HepG2 (cell line): ENCODE results near the gene ARHGEF6. TPM values are rescaled to one million over a fixed set of nuclear protein-coding genes. Genes with fewer than 3 reads are reported as not detected.

ENCODE experiments used
- ATAC-seq: fragments of 200-7000 bp; cut with Tn5 transposase; 3 replicates; pipeline ENCODE4 v1.9.1; 2020; ENCODE audit warnings: mild to moderate bottlenecking, moderate library complexity
- BruUV-seq: library from RNA; stranded (reverse); fragments of 400-500 nt; replicated peaks from 2 replicates; lab custom pipeline; 2021; lab: Mats Ljungman, UMichigan
- CTCF ChIA-PET: fragments of 300-600 bp; formaldehyde crosslinking; extraction: SDS; loops from one replicate; lab custom pipeline; 2021; ENCODE audit warnings: low total read pairs, inconsistent platforms, low intra/inter-chr PET ratio; lab: Yijun Ruan, JAX
- POLR2A ChIA-PET: fragments of 350-600 bp; sonication (Branson Sonifier 250); formaldehyde crosslinking; loops from one replicate; lab custom pipeline; 2020; ENCODE audit warnings: antibody characterized with exemption, inconsistent platforms; lab: Yijun Ruan, JAX
- DNase-seq: peaks from one replicate; pipeline ENCODE4 v3.0.0-alpha.2; 2015; ENCODE audit warnings: low spot score
- FAIRE-seq: peaks from 3 replicates; lab custom pipeline; 2011; peaks lifted over from hg19 to GRCh38; lab: Jason Lieb, UNC
- H2AFZ ChIP-seq: one replicate; pipeline ENCODE4 v1.6.1; 2011; ENCODE audit warnings: low read length, inconsistent platforms
- H3K27ac ChIP-seq: fragments of 300-600 bp; 3 replicates; pipeline ENCODE4 v1.8.0; 2011; ENCODE audit warnings: mixed run types, mild to moderate bottlenecking, mixed read lengths, low read length, inconsistent platforms; ENCODE audit not compliant: insufficient read depth; ENCODE audit errors: extremely low read length
- H3K27me3 ChIP-seq, 2 experiments: fragments of 200-600 bp in 1 of 2; 2 replicates in 1 of 2; 3 replicates in 1 of 2; pipeline versions ENCODE4 v1.6.0 to v1.8.0; 2011; ENCODE audit warnings: low read length in 2 of 2, mild to moderate bottlenecking in 2 of 2, moderate library complexity in 2 of 2, inconsistent platforms in 1 of 2; ENCODE audit not compliant: insufficient read depth in 2 of 2, control insufficient read depth in 1 of 2
- H3K36me3 ChIP-seq, 2 experiments: fragments of 200-600 bp in 1 of 2; replicated peaks in 1 of 2; 2 replicates in 1 of 2; 3 replicates in 1 of 2; pipeline versions ENCODE4 v1.5.1 to v1.8.0; 2011; ENCODE audit warnings: low read length in 2 of 2, inconsistent platforms in 1 of 2; ENCODE audit not compliant: insufficient read depth in 2 of 2, control insufficient read depth in 1 of 2
- H3K4me1 ChIP-seq: 2 replicates; pipeline ENCODE4 v1.5.1; 2012; ENCODE audit warnings: low read length, inconsistent platforms; ENCODE audit not compliant: insufficient read depth
- H3K4me2 ChIP-seq: 2 replicates; pipeline ENCODE4 v1.6.0; 2011; ENCODE audit warnings: low read depth, low read length, inconsistent platforms
- H3K4me3 ChIP-seq, 3 experiments: fragments of 200-600 bp in 1 of 3; sonication (generic), shearing (Covaris generic) in 1 of 3; replicated peaks in 1 of 3; 2 replicates each; pipeline ENCODE4 v1.5.1; 2011 to 2016; ENCODE audit warnings: low read length in 3 of 3, inconsistent platforms in 2 of 3, low read depth in 2 of 3, mild to moderate bottlenecking in 2 of 3, control low read depth in 1 of 3, mixed read lengths in 1 of 3; ENCODE audit not compliant: insufficient read depth in 1 of 3
- H3K79me2 ChIP-seq: one replicate; pipeline ENCODE4 v1.6.1; 2011; ENCODE audit warnings: low read length, inconsistent platforms; ENCODE audit not compliant: insufficient read depth
- H3K9ac ChIP-seq: 2 replicates; pipeline ENCODE4 v1.6.0; 2011; ENCODE audit warnings: mild to moderate bottlenecking, low read depth, low read length, inconsistent platforms; ENCODE audit not compliant: insufficient read depth
- H3K9me3 ChIP-seq: 2 replicates; pipeline ENCODE4 v1.5.1; 2012; ENCODE audit warnings: mild to moderate bottlenecking, low read length
- H4K20me1 ChIP-seq: 2 replicates; pipeline ENCODE4 v1.6.0; 2011; ENCODE audit warnings: inconsistent platforms, mild to moderate bottlenecking, low read length, moderate library complexity; ENCODE audit not compliant: insufficient read depth
- GATA4 ChIP-seq: sonication (generic); IDR thresholded peaks from 2 replicates; pipeline ENCODE4 v1.6.1; 2016; ENCODE audit warnings: antibody characterized with exemption, low read depth, borderline replicate concordance
- GZF1 ChIP-seq: sonication (generic); formaldehyde crosslinking; IDR thresholded peaks from 2 replicates; pipeline ENCODE4 v1.5.1; 2020; ENCODE audit warnings: mild to moderate bottlenecking, missing genetic modification reagents
- HDAC6 ChIP-seq: fragments of 200-600 bp; sonication (generic); IDR thresholded peaks from 2 replicates; pipeline ENCODE4 v1.7.0; 2017; ENCODE audit warnings: mild to moderate bottlenecking, antibody characterized with exemption, low read length, low read depth
- KLF12 ChIP-seq: sonication (generic); formaldehyde crosslinking; IDR thresholded peaks from 2 replicates; pipeline ENCODE4 v1.4.0; 2020; ENCODE audit warnings: missing genetic modification reagents, borderline replicate concordance
- MAF1 ChIP-seq: sonication (generic); formaldehyde crosslinking; IDR thresholded peaks from 2 replicates; pipeline ENCODE4 v1.5.0; 2020; ENCODE audit warnings: missing genetic modification reagents, borderline replicate concordance
- MXI1 ChIP-seq: IDR thresholded peaks from 3 replicates; pipeline ENCODE4 v1.6.1; 2012; ENCODE audit warnings: low read depth, low read length, inconsistent platforms, borderline replicate concordance
- MYPOP ChIP-seq: sonication (generic); formaldehyde crosslinking; IDR thresholded peaks from 2 replicates; pipeline ENCODE4 v1.8.1; 2023; ENCODE audit warnings: mild to moderate bottlenecking, moderate library complexity, missing genetic modification reagents
- PREB ChIP-seq: sonication (generic); formaldehyde crosslinking; IDR thresholded peaks from 2 replicates; pipeline ENCODE4 v1.4.0; 2020; ENCODE audit warnings: missing genetic modification reagents
- RFXAP ChIP-seq: sonication (generic); formaldehyde crosslinking; IDR thresholded peaks from 2 replicates; pipeline ENCODE4 v1.4.0; 2020; ENCODE audit warnings: missing genetic modification reagents, borderline replicate concordance
- SUZ12 ChIP-seq: fragments of 150-350 bp; IDR thresholded peaks from 2 replicates; pipeline ENCODE4 v1.6.1; 2014; ENCODE audit warnings: low read depth, low read length
- ZBTB20 ChIP-seq: sonication (generic); formaldehyde crosslinking; IDR thresholded peaks from 2 replicates; pipeline ENCODE4 v1.8.1; 2023; ENCODE audit warnings: missing genetic modification reagents, low read depth, mild to moderate bottlenecking, borderline replicate concordance
- ZNF101 ChIP-seq: sonication (generic); formaldehyde crosslinking; IDR thresholded peaks from 2 replicates; pipeline ENCODE4 v1.4.0; 2020; ENCODE audit warnings: mild to moderate bottlenecking, low read depth, missing genetic modification reagents, borderline replicate concordance
- ZNF292 ChIP-seq: sonication (generic); formaldehyde crosslinking; IDR thresholded peaks from 2 replicates; pipeline ENCODE4 v1.8.1; 2022; ENCODE audit warnings: mild to moderate bottlenecking, low read depth, missing genetic modification reagents, borderline replicate concordance
- ZNF816 ChIP-seq: sonication (generic); formaldehyde crosslinking; IDR thresholded peaks from 2 replicates; pipeline ENCODE4 v1.8.0; 2022; ENCODE audit warnings: missing genetic modification reagents, mild to moderate bottlenecking, borderline replicate concordance
- WGBS: methylation state at CpG from one replicate; pipeline ENCODE4 v1.1.6; 2017; ENCODE audit warnings: low lambda C conversion rate; 5-methylcytosine and 5-hydroxymethylcytosine counted together
- in situ Hi-C: cut with HindIII; loops from 2 replicates; pipeline ENCODE4 v1.10.0; 2017; ENCODE audit warnings: low pct_unique_long_range_greater_than_20kb; ENCODE audit not compliant: extremely low pct_ligation_motif_present
- intact Hi-C: fragments of 100-400 bp; cut with micrococcal nuclease; formaldehyde crosslinking; loops from one replicate; pipeline ENCODE4 v1.10.0; 2022; ENCODE audit not compliant: unreplicated experiment
- polyA plus RNA-seq, 8 experiments: library from polyadenylated mRNA; depleted of rRNA in 3 of 8; stranded (reverse) in 7 of 8; unstranded in 1 of 8; fragments of >200 nt; fragmentation: Illumina TruSeq in 4 of 8; extraction: Trizol in 4 of 8; gene quantifications; 2 replicates each; pipeline versions ENCODE4 v1.2.1 to v1.2.3, GENCODE V29; 2011 to 2016; ENCODE audit warnings: low read depth in 4 of 8, missing spikeins in 1 of 8, mixed read lengths in 1 of 8; ENCODE audit not compliant: insufficient read depth in 1 of 8
- total RNA-seq, 5 experiments: library from RNA; depleted of rRNA; stranded (reverse); fragments of >200 nt; fragmentation: Illumina TruSeq; extraction: Trizol; gene quantifications; 2 replicates each; pipeline ENCODE4 v1.2.3, GENCODE V29; 2016; ENCODE audit warnings: low read depth in 1 of 5
- TF ChIP-seq, protein P1 (sequence below): sonication (generic); formaldehyde crosslinking; IDR thresholded peaks from 2 replicates; pipeline ENCODE4 v1.5.0; 2020; ENCODE audit warnings: missing genetic modification reagents, mild to moderate bottlenecking, borderline replicate concordance

Gene ARHGEF6
- total and polyA plus RNA-seq, 2 of the 13 experiments (the other 11 are each of a cell fraction or from before 2014, with no cell fraction given), result 0.03 TPM; not detected in 1

GRCh38 chrX:136812286-136812685 is 31.6 kb upstream of the ARHGEF6 start:
- H3K27ac ChIP-seq, result no peak overlapping the region
- no peak for ATAC-seq
- TF ChIP-seq PREB, result no peak
- no peak for TF ChIP-seq ZNF292 (CRISPR knock-in tag)
- no peak for TF ChIP-seq HDAC6
- TF ChIP-seq, protein P1, sequence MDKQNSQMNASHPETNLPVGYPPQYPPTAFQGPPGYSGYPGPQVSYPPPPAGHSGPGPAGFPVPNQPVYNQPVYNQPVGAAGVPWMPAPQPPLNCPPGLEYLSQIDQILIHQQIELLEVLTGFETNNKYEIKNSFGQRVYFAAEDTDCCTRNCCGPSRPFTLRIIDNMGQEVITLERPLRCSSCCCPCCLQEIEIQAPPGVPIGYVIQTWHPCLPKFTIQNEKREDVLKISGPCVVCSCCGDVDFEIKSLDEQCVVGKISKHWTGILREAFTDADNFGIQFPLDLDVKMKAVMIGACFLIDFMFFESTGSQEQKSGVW (CRISPR knock-in tag), result no peak
- intact Hi-C loops (no loop called here), in situ Hi-C loops (no loop called here)
- peaks cover 5% of the 10 kb centered on the region; the same call in 1 of the 2 replicates for H3K4me1 ChIP-seq
- H3K36me3 ChIP-seq, result no peaks in the 10 kb centered on the region
- POLR2A ChIA-PET, result no interaction called here
- no peaks in the 10 kb centered on the region for H3K9me3 ChIP-seq
- H2AFZ ChIP-seq, result no peak overlapping the region
- H3K4me2 ChIP-seq, result no peak overlapping the region
- DNase-seq, result no peak
- 22% methylated on average over 1 of the region's 1 CpG for WGBS
- H3K4me3 ChIP-seq, result no peak overlapping the region
- H3K9ac ChIP-seq, result no peak overlapping the region
- no peaks in the 10 kb centered on the region for H3K79me2 ChIP-seq
- BruUV-seq, result no TSS peak
- H4K20me1 ChIP-seq, result no peaks in the 10 kb centered on the region
- no peaks in the 10 kb centered on the region for H3K27me3 ChIP-seq
- CTCF ChIA-PET, result no interaction called here
- FAIRE-seq, result no peak

GRCh38 chrX:136810493-136810892 is 29.8 kb upstream of the ARHGEF6 start:
- POLR2A ChIA-PET, result no interaction called here
- Histone ChIP-seq H3K9me3 (no peaks in the 10 kb centered on the region), H3K27ac (no peak overlapping the region), H3K79me2 (no peaks in the 10 kb centered on the region), H3K4me2 (no peak overlapping the region), H3K27me3 (no peaks in the 10 kb centered on the region), H3K9ac (no peak overlapping the region), H3K4me1 (peaks cover 5% of the 10 kb centered on the region; the same call in 1 of the 2 replicates), H3K4me3 (no peak overlapping the region), H4K20me1 (no peaks in the 10 kb centered on the region), H3K36me3 (no peaks in the 10 kb centered on the region), H2AFZ (no peak overlapping the region)
- BruUV-seq, result no TSS peak
- TF ChIP-seq MXI1, result no peak
- TF ChIP-seq MAF1 (CRISPR knock-in tag), result no peak
- no peak for TF ChIP-seq ZNF101 (CRISPR knock-in tag)
- TF ChIP-seq KLF12 (CRISPR knock-in tag), result no peak
- no peak for TF ChIP-seq MYPOP (CRISPR knock-in tag)
- no peak for TF ChIP-seq SUZ12
- no peak for TF ChIP-seq GZF1 (CRISPR knock-in tag)
- TF ChIP-seq ZBTB20, result no peak
- TF ChIP-seq GATA4, result no peak
- TF ChIP-seq RFXAP (CRISPR knock-in tag), result no peak
- no peak for TF ChIP-seq ZNF816 (CRISPR knock-in tag)
- DNase-seq (no peak), FAIRE-seq (no peak), ATAC-seq (no peak)
- 82% methylated on average over 3 of the region's 3 CpGs for WGBS
- intact Hi-C loops, result no loop called here
- CTCF ChIA-PET, result no interaction called here
- in situ Hi-C loops, result no loop called here
